GM23338 (cell line): ENCODE measurements around the gene C5AR1.

ENCODE experiments used
- CREB1 ChIP-seq: fragments of 250-450 bp; sonication (Bioruptor Pico); IDR thresholded peaks from 2 replicates; pipeline ENCODE4 v1.5.0; 2020; ENCODE audit warnings: low read depth, mild to moderate bottlenecking, moderate library complexity
- CTCF ChIP-seq, 2 experiments: fragments of 200-600 bp in 1 of 2; sonication (generic) in 1 of 2; conservative IDR thresholded peaks; 2 replicates each; pipeline versions ENCODE4 v1.5.1 to v1.6.1; 2016 to 2017; ENCODE audit warnings: antibody characterized with exemption in 2 of 2, low read depth in 2 of 2, mild to moderate bottlenecking in 2 of 2, moderate library complexity in 1 of 2
- JUNB ChIP-seq: IDR thresholded peaks from one replicate; pipeline ENCODE4 v1.6.1; 2016; ENCODE audit warnings: antibody characterized with exemption; ENCODE audit not compliant: unreplicated experiment
- POLR2AphosphoS5 ChIP-seq: IDR thresholded peaks from 2 replicates; pipeline ENCODE4 v1.6.1; 2016; ENCODE audit warnings: antibody characterized with exemption, low read depth

- no peak for TF ChIP-seq POLR2AphosphoS5
- no peak for TF ChIP-seq CTCF (conservative IDR thresholded peaks at IDR 0.05; ENCODE audit: low read depth in 2 of 2)
- no peak for TF ChIP-seq CREB1 (CRISPR knock-in tag)
- no peak for TF ChIP-seq JUNB
Observed at GRCh38 chr19:47272448-47273312, 37.0 kb upstream of the C5AR1 start.
